PFSK-1 (cell line): ENCODE data around the gene C1QTNF1.

Experiments
- FOXP2 ChIP-seq: optimal IDR thresholded peaks from 2 replicates; pipeline ENCODE3; 2011; ENCODE audit warnings: borderline replicate concordance, control low read depth, inconsistent platforms; ENCODE audit not compliant: insufficient read depth; ENCODE audit errors: extremely low read length, extremely low read depth
- POLR2AphosphoS5 ChIP-seq: IDR thresholded peaks from 2 replicates; pipeline ENCODE4 v1.6.1; 2012; ENCODE audit warnings: low read depth, mild to moderate bottlenecking, control low read depth, low read length, moderate library complexity
- REST ChIP-seq, 2 experiments: IDR thresholded peaks; 2 replicates each; pipeline versions ENCODE4 v1.6.1 to v1.8.0; 2011 to 2012; ENCODE audit warnings: low read depth in 2 of 2, low read length in 2 of 2, control low read depth in 1 of 2, inconsistent platforms in 1 of 2, mild to moderate bottlenecking in 1 of 2, moderate library complexity in 1 of 2; ENCODE audit not compliant: insufficient read depth in 1 of 2
- SIN3A ChIP-seq: IDR thresholded peaks from 2 replicates; pipeline ENCODE4 v1.6.1; 2012; ENCODE audit warnings: mild to moderate bottlenecking, low read length, moderate library complexity, borderline replicate concordance; ENCODE audit not compliant: insufficient read depth
- TAF1 ChIP-seq: IDR thresholded peaks from 2 replicates; pipeline ENCODE4 v1.6.1; 2012; ENCODE audit warnings: low read length, control low read depth, borderline replicate concordance; ENCODE audit not compliant: insufficient read depth

C1QTNF1 gene

GRCh38 chr17:79055197-79055596 lies 31.2 kb downstream of the C1QTNF1 start:
- TF ChIP-seq REST (IDR thresholded peaks at IDR 0.05; ENCODE audit: insufficient read depth in 1 of 2, low read depth in 2 of 2, low read length in 2 of 2) (no peak), FOXP2 (no peak), POLR2AphosphoS5 (no peak), SIN3A (no peak), TAF1 (no peak)

- no peak for TF ChIP-seq TAF1
These were observed 33.9 kb downstream of the C1QTNF1 start for GRCh38 chr17:79057737-79058385.

GRCh38 chr17:79062691-79063090 lies 38.7 kb downstream of the C1QTNF1 start:
- TF ChIP-seq REST (IDR thresholded peaks at IDR 0.05; ENCODE audit: insufficient read depth in 1 of 2, low read depth in 2 of 2, low read length in 2 of 2), result no peak
- no peak for TF ChIP-seq FOXP2
- TF ChIP-seq SIN3A, result no peak
- no peak for TF ChIP-seq TAF1
- TF ChIP-seq POLR2AphosphoS5, result no peak

GRCh38 chr17:79064026-79064425 lies 40.1 kb downstream of the C1QTNF1 start:
- TF ChIP-seq SIN3A (no peak), POLR2AphosphoS5 (no peak), FOXP2 (no peak), REST (IDR thresholded peaks at IDR 0.05; ENCODE audit: insufficient read depth in 1 of 2, low read depth in 2 of 2, low read length in 2 of 2) (no peak), TAF1 (no peak)

GRCh38 chr17:79065105-79065670 lies 41.2 kb downstream of the C1QTNF1 start:
- TF ChIP-seq POLR2AphosphoS5 (no peak), TAF1 (no peak), FOXP2 (no peak), SIN3A (no peak)

GRCh38 chr17:79066963-79067362 lies 43.0 kb downstream of the C1QTNF1 start:
- TF ChIP-seq FOXP2 (no peak), TAF1 (no peak), POLR2AphosphoS5 (no peak)
